ENCODE results near the gene ARHGAP45.

- TF ChIP-seq CTCF (conservative IDR thresholded peaks at IDR 0.05; ENCODE audit: low read depth in 2 of 2) (no peak), POLR2AphosphoS5 (IDR thresholded peaks at IDR 0.05; ENCODE audit: low read depth) (no peak), EZH2 (IDR thresholded peaks at IDR 0.05; ENCODE audit: low read depth, unreplicated experiment) (no peak)
Observed at GRCh38 chr19:1112268-1113029, 45.5 kb downstream of the ARHGAP45 start.
